Liver (tissue), 3 donors: ENCODE measurements around the gene MICAL3.
"Not testable (repeated sequence)": the region's sequence is repeated elsewhere in the genome, so short reads cannot be mapped to it uniquely, and the experiment has no call there.

ENCODE experiments used
- ATF3 ChIP-seq: IDR thresholded peaks from 2 replicates; pipeline ENCODE4 v1.6.1; 2016; ENCODE audit warnings: antibody characterized with exemption
- CTCF ChIP-seq: fragments of 150-350 bp; IDR thresholded peaks from 2 replicates; pipeline ENCODE4 v1.5.1; 2017; ENCODE audit warnings: improper control_type of control experiment, low read depth, low read length; ENCODE audit not compliant: missing input control
- EGR1 ChIP-seq, 2 donors: IDR thresholded peaks; 2 replicates each; pipeline ENCODE4 v1.6.1; 2016 to 2018; ENCODE audit warnings: antibody characterized with exemption in 2 of 2, low read depth in 2 of 2
- FOXA1 ChIP-seq: IDR thresholded peaks from 2 replicates; pipeline ENCODE4 v1.6.1; 2016; ENCODE audit warnings: antibody characterized with exemption
- GABPA ChIP-seq, 2 donors: IDR thresholded peaks in 1 of 2; conservative IDR thresholded peaks in 1 of 2; 2 replicates each; pipeline ENCODE4 v1.6.1; 2016; ENCODE audit warnings: antibody characterized with exemption in 2 of 2, mild to moderate bottlenecking in 1 of 2, moderate library complexity in 1 of 2
- RAD21 ChIP-seq, 2 donors: IDR thresholded peaks; 2 replicates each; pipeline ENCODE4 v1.6.1; 2016; ENCODE audit warnings: antibody characterized with exemption in 2 of 2, mild to moderate bottlenecking in 2 of 2
- REST ChIP-seq: IDR thresholded peaks from 2 replicates; pipeline ENCODE4 v1.6.1; 2016; ENCODE audit warnings: antibody characterized with exemption, mild to moderate bottlenecking
- RXRA ChIP-seq, 2 donors: IDR thresholded peaks; 2 replicates each; pipeline ENCODE4 v1.6.1; 2017 to 2018; ENCODE audit warnings: antibody characterized with exemption in 2 of 2, mild to moderate bottlenecking in 1 of 2
- SP1 ChIP-seq: IDR thresholded peaks from 2 replicates; pipeline ENCODE4 v1.6.1; 2018; ENCODE audit warnings: antibody characterized with exemption, mild to moderate bottlenecking
- TAF1 ChIP-seq: conservative IDR thresholded peaks from 2 replicates; pipeline ENCODE4 v1.6.1; 2016; ENCODE audit warnings: antibody characterized with exemption, mild to moderate bottlenecking
- YY1 ChIP-seq: IDR thresholded peaks from 2 replicates; pipeline ENCODE4 v1.6.1; 2016; ENCODE audit warnings: antibody characterized with exemption, mild to moderate bottlenecking
- TF ChIP-seq, protein P1 (sequence below): IDR thresholded peaks from 2 replicates; pipeline ENCODE4 v1.6.1; 2016; ENCODE audit warnings: antibody characterized with exemption
- TF ChIP-seq, protein P2 (sequence below): IDR thresholded peaks from 2 replicates; pipeline ENCODE4 v1.6.1; 2016; ENCODE audit warnings: antibody characterized with exemption
- donor health status: healthy.
- donor health status: healthy.

DNA sequence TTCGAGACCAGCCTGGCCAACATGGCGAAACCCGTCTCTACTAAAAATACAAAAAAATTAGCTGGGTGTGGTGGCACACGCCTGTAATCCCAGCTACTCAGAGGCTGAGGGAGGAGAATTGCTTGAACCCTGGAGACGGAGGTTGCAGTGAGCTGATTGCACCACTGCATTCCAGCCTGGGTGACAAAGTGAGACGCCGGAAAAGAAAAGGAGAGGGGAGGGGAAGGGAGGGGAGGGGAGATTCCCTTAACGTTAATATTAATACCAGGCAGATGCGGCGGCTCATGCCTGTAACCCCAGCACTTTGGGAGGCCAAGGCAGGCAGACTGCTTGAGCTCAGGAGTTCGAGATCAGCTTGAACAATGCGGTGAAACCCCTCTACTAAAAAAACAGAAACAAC is 26.8 kb upstream of the MICAL3 start:
- TF ChIP-seq, protein P1, sequence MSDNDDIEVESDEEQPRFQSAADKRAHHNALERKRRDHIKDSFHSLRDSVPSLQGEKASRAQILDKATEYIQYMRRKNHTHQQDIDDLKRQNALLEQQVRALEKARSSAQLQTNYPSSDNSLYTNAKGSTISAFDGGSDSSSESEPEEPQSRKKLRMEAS, result not testable (repeated sequence)
- not testable (repeated sequence) for TF ChIP-seq CTCF; REST; RAD21 (IDR thresholded peaks at IDR 0.05); FOXA1; YY1; RXRA (IDR thresholded peaks at IDR 0.05); EGR1 (IDR thresholded peaks at IDR 0.05; ENCODE audit: low read depth in 2 of 2); SP1; TAF1; ATF3; GABPA (IDR thresholded peaks at IDR 0.05 in 1 of 2, conservative IDR thresholded peaks at IDR 0.05 in 1 of 2)
- TF ChIP-seq, protein P2, sequence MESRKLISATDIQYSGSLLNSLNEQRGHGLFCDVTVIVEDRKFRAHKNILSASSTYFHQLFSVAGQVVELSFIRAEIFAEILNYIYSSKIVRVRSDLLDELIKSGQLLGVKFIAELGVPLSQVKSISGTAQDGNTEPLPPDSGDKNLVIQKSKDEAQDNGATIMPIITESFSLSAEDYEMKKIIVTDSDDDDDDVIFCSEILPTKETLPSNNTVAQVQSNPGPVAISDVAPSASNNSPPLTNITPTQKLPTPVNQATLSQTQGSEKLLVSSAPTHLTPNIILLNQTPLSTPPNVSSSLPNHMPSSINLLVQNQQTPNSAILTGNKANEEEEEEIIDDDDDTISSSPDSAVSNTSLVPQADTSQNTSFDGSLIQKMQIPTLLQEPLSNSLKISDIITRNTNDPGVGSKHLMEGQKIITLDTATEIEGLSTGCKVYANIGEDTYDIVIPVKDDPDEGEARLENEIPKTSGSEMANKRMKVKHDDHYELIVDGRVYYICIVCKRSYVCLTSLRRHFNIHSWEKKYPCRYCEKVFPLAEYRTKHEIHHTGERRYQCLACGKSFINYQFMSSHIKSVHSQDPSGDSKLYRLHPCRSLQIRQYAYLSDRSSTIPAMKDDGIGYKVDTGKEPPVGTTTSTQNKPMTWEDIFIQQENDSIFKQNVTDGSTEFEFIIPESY, result not testable (repeated sequence)
